Spinal cord (tissue), 10 donors: ENCODE measurements around the gene MED22. TPM values are rescaled to one million over a fixed set of nuclear protein-coding genes. Genes with fewer than 3 reads are reported as not detected.
"Not testable (repeated sequence)": the region's sequence is repeated elsewhere in the genome, so short reads cannot be mapped to it uniquely, and the experiment has no call there.

Experiments
- DNase-seq, 6 donors: peaks; one replicate each; pipeline versions ENCODE4 v3.0.0 to v3.0.0-alpha.2; 2013 to 2015; ENCODE audit warnings: low spot score in 6 of 6, low read depth in 4 of 6
- H3K27ac ChIP-seq: one replicate; pipeline ENCODE4 v1.5.1; 2013; ENCODE audit warnings: low read depth, low read length, control low read depth
- H3K27me3 ChIP-seq: one replicate; pipeline ENCODE4 v1.6.1; 2013; ENCODE audit warnings: low read length; ENCODE audit not compliant: control insufficient read depth, insufficient read depth
- H3K36me3 ChIP-seq: one replicate; pipeline ENCODE4 v1.6.1; 2013; ENCODE audit warnings: low read length; ENCODE audit not compliant: control insufficient read depth, insufficient read depth
- H3K4me1 ChIP-seq: one replicate; pipeline ENCODE4 v1.6.1; 2013; ENCODE audit warnings: low read length; ENCODE audit not compliant: control insufficient read depth, insufficient read depth
- H3K4me3 ChIP-seq: one replicate; pipeline ENCODE4 v1.5.1; 2013; ENCODE audit warnings: low read depth, low read length, control low read depth
- H3K9me3 ChIP-seq: one replicate; pipeline ENCODE4 v1.6.1; 2013; ENCODE audit warnings: low read length; ENCODE audit not compliant: control insufficient read depth, insufficient read depth
- WGBS: methylation state at CpG from one replicate; pipeline ENCODE4 v1.1.5; 2013; ENCODE audit warnings: missing lambda C conversion rate; ENCODE audit not compliant: insufficient coverage; 5-methylcytosine and 5-hydroxymethylcytosine counted together
- long read RNA-seq, 4 donors: transcript quantifications; one replicate each; lab custom pipeline, GENCODE V29; 2026
- polyA plus RNA-seq, 2 donors: library from polyadenylated mRNA; unstranded; fragments of 120-200 nt; gene quantifications; one replicate each; pipeline ENCODE4 v1.2.1, GENCODE V29; 2013; ENCODE audit not compliant: insufficient read length in 2 of 2
- total RNA-seq, 2 donors: library from RNA; depleted of rRNA in 1 of 2; stranded (reverse); fragments of 120-200 nt in 1 of 2; fragments of >200 nt in 1 of 2; gene quantifications; one replicate each; pipeline versions ENCODE4 v1.2.3 to v1.2.4, GENCODE V29; 2013 to 2014
- donor health status: healthy.

The MED22 gene
- 10 to 100 TPM; 16.5 to 28.0 TPM for total RNA-seq
- 10 to 100 TPM; 37.9 to 41.2 TPM for polyA plus RNA-seq
- long read RNA-seq, donor 1, transcript MED22-201 (5 exons, 1,437 nt), result major isoform, 13 of 2,379 reads
- long read RNA-seq, donor 1, partial matches to known transcripts, result 2,318 of 2,379 reads
- long read RNA-seq, donor 1, other reads (novel, unspliced or antisense), result 44 of 2,379 reads
- long read RNA-seq, donor 2, transcript MED22-201 (5 exons, 1,437 nt), result major isoform, 5 of 1,087 reads
- long read RNA-seq, donor 2, partial matches to known transcripts, result 786 of 1,087 reads
- long read RNA-seq, donor 2, other reads (novel, unspliced or antisense), result 295 of 1,087 reads
- long read RNA-seq, donor 3, transcript MED22-201 (5 exons, 1,437 nt), result major isoform, 8 of 1,362 reads
- long read RNA-seq, donor 3, partial matches to known transcripts, result 1,341 of 1,362 reads
- long read RNA-seq, donor 3, other reads (novel, unspliced or antisense), result 12 of 1,362 reads
- long read RNA-seq, donor 4, transcript MED22-209 (4 exons, 3,867 nt), result major isoform, 6 of 10,655 reads
- long read RNA-seq, donor 4, partial matches to known transcripts, result 10,447 of 10,655 reads
- long read RNA-seq, donor 4, other reads (novel, unspliced or antisense), result 201 of 10,655 reads

- Histone ChIP-seq H3K4me3 (peak within 1 kb of the TSS; percentile 99), H3K4me1 (peaks cover 27% of the 10 kb centered on the region), H3K27me3 (no peaks in the 10 kb centered on the region), H3K36me3 (peaks cover 73% of the 10 kb centered on the region), H3K27ac (peak within 1 kb of the TSS; percentile 93), H3K9me3 (no peaks in the 10 kb centered on the region)
- WGBS, result under 1% methylated on average over 60 of the region's 64 CpGs
- DNase-seq, result peak; percentile 90 to 99 (median 94)
These were observed at the start of gene MED22, which contains the start of gene RPL7A for GRCh38 chr9:133347985-133348717. Gene MED22 (minus strand): TSS chr9:133348131. CDS start chr9:133346662, 1,469 bp downstream. Gene RPL7A (plus strand): TSS chr9:133348218. CDS start chr9:133348244, 26 bp downstream.

- Histone ChIP-seq H3K4me3 (no peak overlapping the region), H3K9me3 (no peaks in the 10 kb centered on the region), H3K4me1 (no peaks in the 10 kb centered on the region), H3K27me3 (no peaks in the 10 kb centered on the region), H3K36me3 (peaks cover 22% of the 10 kb centered on the region), H3K27ac (no peak overlapping the region)
- WGBS, result 67% methylated on average over 4 of the region's 6 CpGs
- no peak for DNase-seq
These were observed 49.4 kb upstream of the MED22 start for GRCh38 chr9:133397370-133397769.

GRCh38 chr9:133396952-133397351 lies 49.0 kb upstream of the MED22 start:
- no peaks in the 10 kb centered on the region for H3K4me1 ChIP-seq
- no peak for DNase-seq
- H3K9me3 ChIP-seq, result no peaks in the 10 kb centered on the region
- peaks cover 18% of the 10 kb centered on the region for H3K36me3 ChIP-seq
- no peak overlapping the region for H3K4me3 ChIP-seq
- H3K27ac ChIP-seq, result no peak overlapping the region
- no peaks in the 10 kb centered on the region for H3K27me3 ChIP-seq
- WGBS, result 23% methylated on average over 14 of the region's 14 CpGs

- 52% methylated on average over 8 of the region's 8 CpGs for WGBS
- H3K27ac ChIP-seq, result no peak overlapping the region
- no peak for DNase-seq
- H3K27me3 ChIP-seq, result no peaks in the 10 kb centered on the region
- H3K4me1 ChIP-seq, result no peaks in the 10 kb centered on the region
- no peak overlapping the region for H3K4me3 ChIP-seq
- peaks cover under 1% of the 10 kb centered on the region for H3K36me3 ChIP-seq
- no peaks in the 10 kb centered on the region for H3K9me3 ChIP-seq
These were observed 46.8 kb upstream of the MED22 start for GRCh38 chr9:133394687-133395271.

- Histone ChIP-seq H3K27ac (no peak overlapping the region), H3K27me3 (no peaks in the 10 kb centered on the region), H3K4me1 (no peaks in the 10 kb centered on the region), H3K9me3 (no peaks in the 10 kb centered on the region), H3K36me3 (no peaks in the 10 kb centered on the region), H3K4me3 (no peak overlapping the region)
- no peak for DNase-seq
- 97% methylated on average over 3 of the region's 3 CpGs for WGBS
These were observed 45.5 kb upstream of the MED22 start for GRCh38 chr9:133393399-133393798.

GRCh38 chr9:133392308-133392707 lies 44.4 kb upstream of the MED22 start:
- not testable (repeated sequence) for H3K4me3 ChIP-seq, H3K9me3 ChIP-seq, DNase-seq, H3K36me3 ChIP-seq, H3K27me3 ChIP-seq, H3K4me1 ChIP-seq, H3K27ac ChIP-seq
- 92% methylated on average over 2 of the region's 3 CpGs for WGBS

GRCh38 chr9:133391449-133391848 lies 43.5 kb upstream of the MED22 start:
- H3K4me3 ChIP-seq, H3K27ac ChIP-seq, DNase-seq, H3K27me3 ChIP-seq, H3K36me3 ChIP-seq, H3K9me3 ChIP-seq, H3K4me1 ChIP-seq: not testable (repeated sequence)
- no CpG with 5 or more reads among the region's 4 CpGs for WGBS

- no peak for DNase-seq
- Histone ChIP-seq H3K4me3 (no peak overlapping the region), H3K27ac (no peak overlapping the region), H3K27me3 (no peaks in the 10 kb centered on the region), H3K9me3 (no peaks in the 10 kb centered on the region), H3K36me3 (peaks cover 10% of the 10 kb centered on the region), H3K4me1 (no peaks in the 10 kb centered on the region)
- 89% methylated on average over 7 of the region's 7 CpGs for WGBS
These were observed 42.8 kb upstream of the MED22 start for GRCh38 chr9:133390713-133391112.

GRCh38 chr9:133389562-133389961 lies 41.6 kb upstream of the MED22 start:
- no peaks in the 10 kb centered on the region for H3K4me1 ChIP-seq
- no peak overlapping the region for H3K4me3 ChIP-seq
- WGBS, result 85% methylated on average over 10 of the region's 13 CpGs
- H3K27ac ChIP-seq, result no peak overlapping the region
- DNase-seq, result no peak
- H3K36me3 ChIP-seq, result peaks cover 19% of the 10 kb centered on the region
- H3K9me3 ChIP-seq, result no peaks in the 10 kb centered on the region
- H3K27me3 ChIP-seq, result no peaks in the 10 kb centered on the region
